ENCODE results near the gene DYNC1I1.

DYNC1I1 gene

DNA sequence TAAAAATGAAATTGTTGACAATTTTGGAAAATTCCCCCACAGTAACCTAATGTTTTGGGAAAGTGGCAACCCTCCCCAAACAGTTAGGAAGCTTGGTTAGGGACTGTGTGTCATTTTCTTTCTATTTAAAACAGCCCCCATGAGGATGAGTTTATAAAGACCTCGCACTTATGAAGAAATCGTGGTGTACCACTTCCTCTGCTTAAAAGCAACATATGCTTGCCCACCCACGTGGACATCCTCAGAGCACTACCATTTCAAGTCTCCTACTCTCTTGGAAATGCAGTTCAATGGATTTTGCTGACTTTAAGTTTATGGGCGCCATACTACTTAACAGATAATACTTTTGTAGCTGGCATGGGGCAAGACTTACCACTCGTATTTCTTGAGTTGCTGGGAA, 223.8 kb downstream of the DYNC1I1 start:
- DNase-seq (ENCODE audit: low read depth, low spot score): no peak
- CTCF ChIA-PET: no interaction called here
- POLR2A ChIA-PET: no interaction called here
- no peak overlapping the region for H3K4me3 ChIP-seq (ENCODE audit: low read depth, low read length)
- TF ChIP-seq, protein P1, sequence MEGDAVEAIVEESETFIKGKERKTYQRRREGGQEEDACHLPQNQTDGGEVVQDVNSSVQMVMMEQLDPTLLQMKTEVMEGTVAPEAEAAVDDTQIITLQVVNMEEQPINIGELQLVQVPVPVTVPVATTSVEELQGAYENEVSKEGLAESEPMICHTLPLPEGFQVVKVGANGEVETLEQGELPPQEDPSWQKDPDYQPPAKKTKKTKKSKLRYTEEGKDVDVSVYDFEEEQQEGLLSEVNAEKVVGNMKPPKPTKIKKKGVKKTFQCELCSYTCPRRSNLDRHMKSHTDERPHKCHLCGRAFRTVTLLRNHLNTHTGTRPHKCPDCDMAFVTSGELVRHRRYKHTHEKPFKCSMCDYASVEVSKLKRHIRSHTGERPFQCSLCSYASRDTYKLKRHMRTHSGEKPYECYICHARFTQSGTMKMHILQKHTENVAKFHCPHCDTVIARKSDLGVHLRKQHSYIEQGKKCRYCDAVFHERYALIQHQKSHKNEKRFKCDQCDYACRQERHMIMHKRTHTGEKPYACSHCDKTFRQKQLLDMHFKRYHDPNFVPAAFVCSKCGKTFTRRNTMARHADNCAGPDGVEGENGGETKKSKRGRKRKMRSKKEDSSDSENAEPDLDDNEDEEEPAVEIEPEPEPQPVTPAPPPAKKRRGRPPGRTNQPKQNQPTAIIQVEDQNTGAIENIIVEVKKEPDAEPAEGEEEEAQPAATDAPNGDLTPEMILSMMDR (IDR thresholded peaks at IDR 0.05; ENCODE audit: insufficient read depth, low read length, missing control alignments): no peak

DNA sequence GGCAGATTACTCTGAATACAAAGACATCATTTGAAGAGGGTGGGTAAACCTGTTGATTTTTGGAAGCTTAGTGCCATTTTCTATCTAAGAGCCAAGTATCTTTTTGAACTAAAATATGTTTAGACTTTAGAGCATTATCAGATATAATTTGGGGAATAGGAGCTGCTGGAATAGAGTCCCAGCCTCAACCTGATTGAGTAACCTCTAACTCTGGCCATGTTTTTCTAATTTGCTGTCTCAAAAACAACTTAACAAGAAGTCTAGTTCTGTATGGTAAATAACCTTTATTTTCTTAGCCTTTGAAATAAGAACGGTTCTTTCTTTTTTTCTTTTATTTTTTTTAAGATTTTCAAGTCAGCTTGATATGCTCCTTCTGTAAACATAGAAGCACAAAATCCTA, 224.5 kb downstream of the DYNC1I1 start:
- no peak for DNase-seq (ENCODE audit: low read depth, low spot score)
- H3K4me3 ChIP-seq (ENCODE audit: low read depth, low read length): no peak overlapping the region
- TF ChIP-seq, protein P1 (IDR thresholded peaks at IDR 0.05; ENCODE audit: insufficient read depth, low read length, missing control alignments): no peak
- ChIA-PET CTCF (no interaction called here), POLR2A (no interaction called here)

DNA sequence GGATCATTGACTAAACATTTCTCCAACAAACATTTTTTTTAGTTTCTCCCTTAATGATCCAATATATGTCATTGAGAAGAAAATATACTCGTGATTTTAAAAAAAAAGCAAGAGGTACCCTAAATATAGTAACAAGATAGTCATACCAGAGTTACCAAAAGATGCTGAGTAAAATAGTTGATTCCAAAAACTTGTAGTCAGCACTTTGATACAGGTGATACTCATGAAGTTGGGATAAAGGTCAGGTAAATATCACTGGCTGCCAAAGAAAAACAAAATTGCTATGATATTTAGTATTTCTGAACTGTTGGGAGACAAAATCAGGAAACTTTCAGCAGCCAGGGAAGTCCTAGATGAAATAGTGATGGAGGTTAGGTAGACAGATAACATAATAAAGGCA, 225.3 kb downstream of the DYNC1I1 start:
- POLR2A ChIA-PET: no interaction called here

DNA sequence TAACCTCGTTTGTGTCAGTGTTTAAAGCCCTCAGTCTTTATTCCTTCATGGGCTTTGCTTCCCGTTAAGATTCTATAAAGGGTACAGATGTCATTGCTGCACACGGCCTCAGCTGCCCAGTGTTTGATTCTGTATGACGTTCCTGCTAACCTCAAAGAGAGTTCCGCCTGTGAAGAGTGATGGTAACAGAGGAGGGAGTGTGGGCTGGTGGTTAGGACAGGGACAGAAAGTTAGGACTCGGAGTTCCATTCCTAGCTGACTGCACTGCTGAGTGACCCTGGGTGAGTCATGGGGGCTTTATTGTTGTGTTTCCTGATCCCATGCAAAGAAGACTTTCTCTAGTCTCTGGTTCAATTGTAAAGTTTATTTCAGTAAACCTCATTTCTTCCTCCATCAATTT, 227.1 kb downstream of the DYNC1I1 start:
- H3K4me3 ChIP-seq (ENCODE audit: low read depth, low read length): no peak overlapping the region
- POLR2A ChIA-PET: no interaction called here
- CTCF ChIA-PET: no interaction called here
- TF ChIP-seq, protein P1 (IDR thresholded peaks at IDR 0.05; ENCODE audit: insufficient read depth, low read length, missing control alignments): no peak
- no peak for DNase-seq (ENCODE audit: low read depth, low spot score)

More for the DNA sequence above, 225.3 kb downstream of the DYNC1I1 start:
- TF ChIP-seq, protein P1 (IDR thresholded peaks at IDR 0.05; ENCODE audit: insufficient read depth, low read length, missing control alignments): no peak
- no peak overlapping the region for H3K4me3 ChIP-seq (ENCODE audit: low read depth, low read length)
- CTCF ChIA-PET: no interaction called here
- DNase-seq (ENCODE audit: low read depth, low spot score): no peak

DNA sequence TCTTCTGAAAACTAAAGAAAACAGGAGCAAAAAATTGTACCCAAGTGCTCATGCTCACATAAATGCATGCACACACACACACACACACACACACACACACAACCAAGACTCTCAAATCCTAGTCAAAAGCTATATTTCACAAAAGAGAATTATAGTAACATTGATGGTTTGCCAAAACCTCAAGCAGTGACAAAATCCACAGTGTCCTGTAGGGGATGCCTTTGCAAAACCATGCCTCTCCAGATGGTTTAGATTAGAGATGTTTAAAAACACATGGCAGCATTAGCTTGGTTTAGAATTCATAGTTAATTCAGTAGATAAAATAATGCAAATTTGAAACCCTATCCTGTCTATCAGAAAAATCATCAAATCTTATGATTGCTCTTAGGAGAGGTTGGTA, 232.2 kb downstream of the DYNC1I1 start:
- ChIA-PET CTCF (no interaction called here), POLR2A (no interaction called here)
- TF ChIP-seq, protein P1 (IDR thresholded peaks at IDR 0.05; ENCODE audit: insufficient read depth, low read length, missing control alignments): no peak
- DNase-seq (ENCODE audit: low read depth, low spot score): no peak
- no peak overlapping the region for H3K4me3 ChIP-seq (ENCODE audit: low read depth, low read length)

DNA sequence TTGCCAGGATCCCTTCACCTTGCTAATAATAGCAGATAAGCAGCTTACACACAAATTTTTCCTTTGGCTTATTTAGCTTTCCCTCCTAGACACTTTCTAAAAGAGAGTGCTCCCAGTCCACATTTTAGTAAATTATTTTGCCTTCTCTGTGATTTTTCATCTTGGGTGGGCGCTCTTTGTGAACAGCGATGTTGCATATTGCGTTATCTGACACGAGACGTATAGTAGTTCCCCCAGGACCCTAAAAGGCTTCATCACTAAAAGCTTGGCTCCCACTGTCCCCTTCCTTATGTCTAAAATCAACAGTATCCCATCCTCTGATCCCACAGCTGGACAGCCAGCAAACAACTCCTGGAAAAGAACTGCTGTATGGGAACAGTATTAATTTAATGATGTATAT, 232.9 kb downstream of the DYNC1I1 start:
- TF ChIP-seq, protein P1 (IDR thresholded peaks at IDR 0.05; ENCODE audit: insufficient read depth, low read length, missing control alignments): no peak
- ChIA-PET CTCF (no interaction called here), POLR2A (no interaction called here)
- no peak overlapping the region for H3K4me3 ChIP-seq (ENCODE audit: low read depth, low read length)
- DNase-seq (ENCODE audit: low read depth, low spot score): no peak
